ENCODE measurements around the gene TXNDC16.

Gene TXNDC16

DNA sequence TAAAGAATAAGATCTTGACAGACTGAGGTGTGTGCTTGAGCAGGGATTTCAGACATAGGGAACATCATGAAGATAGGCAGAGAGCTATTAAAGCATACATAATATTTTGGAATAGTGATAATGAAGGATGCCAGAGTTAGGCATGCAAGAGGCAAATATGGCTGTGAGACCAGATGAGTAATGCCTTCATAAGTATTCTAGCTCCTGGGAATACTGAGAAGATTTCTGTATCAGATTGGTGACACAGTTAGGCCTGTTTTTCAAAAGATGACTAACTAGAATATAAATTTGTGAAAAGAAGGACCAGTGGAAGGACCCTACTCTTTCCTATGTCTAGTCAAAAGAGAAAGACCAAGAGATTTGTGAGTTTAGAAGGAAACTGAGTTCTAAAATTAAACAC lies 108.8 kb downstream of the TXNDC16 start:
- DNase-seq, result no peak

DNA sequence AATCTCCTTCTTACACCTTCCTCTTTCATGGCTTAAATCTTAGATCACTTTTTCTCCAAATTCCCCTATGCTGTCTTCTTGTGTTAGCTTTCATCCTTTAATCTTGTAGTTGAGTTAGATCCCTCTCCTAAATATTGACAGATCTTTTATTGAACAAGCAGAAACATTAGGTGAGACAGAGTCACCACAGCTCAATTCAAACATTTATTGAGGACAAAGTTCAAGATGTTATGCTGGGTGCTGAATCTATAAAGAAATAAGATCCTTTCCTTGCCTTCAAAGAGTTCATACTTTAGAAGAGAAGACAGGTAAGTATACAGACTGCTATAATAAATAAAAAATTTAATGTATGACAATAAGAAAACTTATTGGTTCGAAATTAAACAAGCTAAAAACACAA lies 109.7 kb downstream of the TXNDC16 start:
- no peak for DNase-seq

- DNase-seq, result no peak
Measured at GRCh38 chr14:52442166-52442565, 110.1 kb downstream of the TXNDC16 start.

DNA sequence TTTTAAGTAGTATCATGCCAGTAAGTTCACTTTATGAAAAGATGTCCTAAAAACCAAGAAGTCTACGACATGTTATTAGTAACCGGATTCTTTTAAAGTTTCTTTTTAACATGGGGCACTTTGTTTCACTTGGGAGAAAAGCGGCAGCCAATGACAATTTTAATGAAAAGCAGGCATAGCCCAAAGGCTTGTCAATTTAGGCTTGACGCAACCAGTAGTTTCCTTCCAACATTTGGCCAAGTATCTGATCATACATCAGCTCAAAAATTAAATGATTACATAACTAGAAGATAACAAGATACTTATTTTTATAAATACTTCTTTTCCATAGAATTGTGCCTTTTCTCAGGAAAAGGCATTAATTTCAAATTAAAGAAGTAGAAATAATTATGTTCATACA lies 112.8 kb downstream of the TXNDC16 start:
- no peak for DNase-seq

DNA sequence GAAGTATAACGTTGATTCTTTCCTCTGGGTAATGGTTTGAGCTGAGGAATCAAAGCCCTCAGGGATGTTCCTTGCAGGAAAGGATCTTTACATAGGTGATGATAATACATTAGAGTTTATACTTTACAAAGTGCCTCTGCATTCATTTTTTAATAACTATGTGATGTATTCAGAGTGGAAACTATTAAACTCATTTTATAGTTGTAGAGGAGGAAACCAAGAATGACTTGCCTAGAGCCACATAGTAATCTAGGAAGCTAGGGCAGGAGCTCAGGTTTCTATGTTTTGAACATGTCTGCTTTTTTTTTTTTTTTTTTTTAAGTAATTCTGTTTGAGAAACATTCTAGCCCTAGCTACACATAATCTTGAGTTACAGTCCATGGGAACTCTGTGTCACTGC lies 117.3 kb downstream of the TXNDC16 start:
- no peak for DNase-seq

DNA sequence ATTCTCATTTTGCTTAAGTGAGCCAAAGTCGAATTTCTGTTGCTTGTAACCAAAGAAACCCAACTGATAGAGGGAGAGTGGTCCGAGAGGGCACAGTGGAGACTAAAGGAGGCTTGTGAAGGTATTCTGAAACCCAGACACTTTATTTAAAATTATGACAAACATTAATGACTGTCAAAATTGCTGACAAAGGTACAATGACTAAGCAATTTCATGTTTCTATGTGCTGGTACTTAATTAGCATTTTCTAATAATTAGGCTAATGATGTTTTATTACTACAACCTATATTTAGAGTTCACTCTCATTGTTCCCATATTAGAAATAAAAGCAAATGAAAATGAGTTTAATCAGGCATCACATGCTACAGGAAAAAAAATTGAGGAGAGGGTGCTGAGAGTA lies 121.8 kb downstream of the TXNDC16 start:
- DNase-seq, result no peak

GRCh38 chr14:52429451-52429850 lies 122.9 kb downstream of the TXNDC16 start:
- no peak for DNase-seq

GRCh38 chr14:52427460-52427859 lies 124.8 kb downstream of the TXNDC16 start:
- DNase-seq, result no peak

DNA sequence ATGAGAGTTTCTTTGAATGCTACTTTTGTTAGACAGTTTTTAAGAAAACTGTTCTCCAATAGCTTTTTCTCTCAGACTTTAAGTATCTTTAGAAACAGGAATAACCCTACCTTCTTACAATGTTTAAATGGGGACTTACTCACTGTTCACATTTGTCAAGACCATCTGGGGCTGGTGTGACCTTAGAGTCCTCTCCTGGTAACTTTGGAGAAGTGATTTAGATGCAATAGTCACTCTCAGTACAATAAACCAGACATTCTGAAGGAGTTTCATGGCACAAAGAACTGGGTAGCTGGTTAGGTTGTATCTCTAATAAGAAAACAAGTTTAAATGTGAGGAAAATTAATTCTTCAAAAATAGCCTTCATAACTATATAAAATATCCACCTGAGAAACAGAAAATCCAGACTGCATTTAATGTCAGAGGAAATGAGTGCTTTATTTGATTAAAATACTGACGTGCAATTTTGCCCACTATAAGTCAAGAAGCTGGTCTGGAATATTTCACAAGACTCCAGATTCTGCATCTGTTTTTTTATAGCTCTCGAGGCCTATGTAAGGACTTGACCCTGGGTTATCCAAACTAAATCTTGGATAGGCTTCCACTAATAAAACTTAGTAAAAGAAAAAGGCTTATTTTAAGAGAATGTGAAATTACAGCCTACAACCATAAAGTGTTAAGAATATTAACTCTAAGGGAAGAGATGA lies 129.5 kb downstream of the TXNDC16 start:
- DNase-seq, result no peak

GRCh38 chr14:52417139-52417538 lies 135.2 kb downstream of the TXNDC16 start:
- DNase-seq, result no peak

GRCh38 chr14:52413729-52414408 lies 138.4 kb downstream of the TXNDC16 start:
- no peak for DNase-seq

DNA sequence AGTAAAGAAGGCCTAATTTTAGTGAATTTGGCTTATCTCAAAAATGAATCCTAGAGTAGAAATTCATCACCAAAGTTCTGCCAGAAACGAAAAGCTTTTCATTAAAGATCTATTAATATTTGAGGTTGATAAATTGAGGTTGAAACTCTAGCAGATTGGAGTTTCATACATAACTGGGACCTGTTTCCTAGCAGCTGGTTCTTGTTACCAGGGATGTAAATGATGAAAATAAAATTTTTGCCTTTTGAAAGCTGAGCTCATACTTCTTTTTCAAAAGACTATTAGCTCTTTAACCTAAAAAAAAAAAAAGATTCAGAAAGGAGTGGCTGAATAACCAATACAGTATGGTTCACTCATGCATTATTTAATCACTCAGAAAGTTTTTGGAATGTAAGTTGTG lies 139.9 kb downstream of the TXNDC16 start:
- no peak for DNase-seq

DNA sequence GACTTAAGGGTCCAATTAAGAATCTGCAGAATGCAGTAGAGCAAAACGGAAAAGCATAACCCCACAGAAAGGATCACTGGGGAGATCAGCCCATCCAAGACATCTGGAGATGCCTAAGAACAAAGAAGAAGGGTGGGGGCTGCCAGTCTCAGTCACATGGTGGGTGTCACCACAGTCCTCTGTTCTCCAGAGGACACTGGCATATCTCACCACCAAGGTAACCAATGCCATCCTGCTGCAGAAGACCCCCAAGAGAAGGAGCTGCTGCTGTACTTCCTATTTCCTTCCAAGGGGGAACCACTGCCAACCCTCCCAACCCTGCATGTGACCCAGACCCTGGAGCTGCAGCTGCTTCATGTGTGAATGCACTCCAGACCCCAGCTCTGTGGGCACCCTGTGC lies 147.0 kb downstream of the TXNDC16 start:
- DNase-seq, result no peak

GRCh38 chr14:52402812-52403526 lies 149.3 kb downstream of the TXNDC16 start:
- peak in 3 of 6 experiments; percentile 16 to 45 (median 36) for DNase-seq

DNA sequence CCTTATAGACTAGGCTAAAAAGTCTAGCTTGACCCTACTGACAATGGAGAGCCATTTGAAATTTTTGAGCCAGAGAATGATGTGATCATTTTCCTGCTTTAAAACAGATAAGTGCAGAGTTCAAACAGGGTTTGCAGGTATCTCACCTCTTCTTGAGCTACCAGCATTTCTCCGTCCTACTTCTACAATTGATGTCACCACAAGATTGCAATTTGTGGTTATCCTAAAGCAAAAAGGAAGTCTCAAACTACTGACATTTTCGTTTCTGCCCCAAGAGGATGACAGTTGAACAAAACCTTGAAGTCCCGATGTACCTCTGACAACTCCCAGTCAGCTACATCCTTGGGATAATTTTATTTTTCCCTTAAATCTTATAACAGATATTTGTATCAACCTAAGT lies 151.5 kb downstream of the TXNDC16 start:
- DNase-seq, result peak in 3 of 6 experiments; percentile 51 to 54 (median 52)

GRCh38 chr14:52399921-52400595 lies 152.2 kb downstream of the TXNDC16 start:
- no peak for DNase-seq

DNA sequence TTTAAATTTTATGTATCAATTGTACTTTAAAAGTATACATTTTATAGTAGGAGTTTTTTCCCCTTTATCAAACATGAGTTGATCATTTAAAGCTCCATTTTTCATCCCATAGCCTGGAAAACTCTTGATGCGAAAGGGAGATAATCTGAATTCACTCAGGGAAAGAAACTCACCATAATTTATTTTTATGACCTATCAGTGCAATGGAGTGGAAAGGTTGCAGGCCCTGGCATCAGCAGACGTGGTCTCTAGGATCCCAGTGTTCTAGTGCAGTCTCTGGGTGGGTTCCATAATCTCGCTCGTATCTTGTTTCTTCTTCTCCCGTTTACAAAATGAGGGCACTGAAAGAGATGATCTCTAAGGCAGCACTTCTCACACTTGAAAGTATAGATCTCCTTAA lies 153.2 kb downstream of the TXNDC16 start:
- DNase-seq, result no peak

GRCh38 chr14:52397844-52398243 lies 154.5 kb downstream of the TXNDC16 start:
- DNase-seq, result no peak

DNA sequence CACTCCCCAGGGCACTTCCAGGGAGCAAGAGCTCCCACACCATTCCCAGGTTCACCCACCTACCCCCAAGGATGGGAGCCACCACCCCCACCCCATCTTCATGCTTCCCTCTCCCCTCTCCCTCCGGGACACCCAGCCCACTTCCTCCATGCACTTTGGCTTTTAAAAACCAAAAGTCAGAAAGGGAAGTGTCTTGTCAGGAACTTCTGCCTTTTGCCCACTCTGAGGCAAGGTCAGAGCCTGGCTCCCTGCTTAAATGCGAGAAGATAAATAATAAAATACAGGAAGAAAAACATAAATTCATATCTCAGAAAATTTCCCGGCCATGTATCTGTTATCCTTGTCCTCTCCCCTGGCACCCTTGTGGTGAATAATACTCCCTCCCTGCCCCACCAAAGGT lies 156.6 kb downstream of the TXNDC16 start:
- DNase-seq, result no peak

DNA sequence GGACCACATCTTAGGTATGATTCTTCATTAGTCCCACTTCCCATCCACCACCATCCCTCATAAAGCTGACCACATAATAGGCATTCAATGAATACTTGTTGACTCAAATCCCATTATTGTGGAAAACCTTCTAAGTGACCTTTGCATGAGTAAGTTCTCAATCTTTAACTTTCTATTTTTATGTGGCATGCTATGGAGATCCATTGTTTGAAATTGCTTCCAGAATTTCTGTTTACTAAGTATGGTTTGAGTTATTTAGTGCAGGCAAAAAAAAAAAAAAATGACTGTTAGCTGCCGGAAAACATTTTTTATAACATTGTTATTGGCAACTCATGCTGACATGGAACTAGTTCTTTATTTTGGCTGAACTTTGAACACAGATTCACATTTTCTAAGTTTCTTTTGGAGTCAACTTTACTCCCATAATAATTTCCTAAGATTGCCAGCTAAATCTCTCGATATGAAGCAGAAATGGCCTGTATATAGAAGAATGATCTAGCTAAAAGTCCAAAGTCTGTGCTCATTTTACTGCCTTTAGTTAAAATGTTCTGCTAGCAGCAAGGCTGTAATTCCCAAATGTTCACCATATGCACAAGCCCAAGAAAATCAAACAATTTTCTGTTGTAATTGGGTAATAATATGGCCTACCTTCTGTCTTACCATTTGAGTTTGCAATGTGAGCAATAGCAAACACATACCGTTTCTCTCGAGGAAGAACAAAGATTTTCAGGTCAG lies 160.3 kb downstream of the TXNDC16 start:
- DNase-seq, result no peak

Data from stimulated activated naive CD4-positive, alpha-beta T cell (primary cell).